Ishikawa (cell line): ENCODE measurements around the gene COL6A1.

Source experiments
- CEBPB ChIP-seq: IDR thresholded peaks from 2 replicates; pipeline ENCODE4 v1.6.1; 2012
- CREB1 ChIP-seq: IDR thresholded peaks from 2 replicates; pipeline ENCODE4 v1.6.1; 2012; ENCODE audit warnings: low read depth
- EGR1 ChIP-seq: IDR thresholded peaks from 2 replicates; pipeline ENCODE4 v1.6.1; 2012
- EP300 ChIP-seq: IDR thresholded peaks from 2 replicates; pipeline ENCODE4 v1.6.1; 2012; ENCODE audit warnings: borderline replicate concordance
- FOXM1 ChIP-seq: IDR thresholded peaks from 2 replicates; pipeline ENCODE4 v1.6.1; 2012; ENCODE audit warnings: low read depth, borderline replicate concordance
- MAX ChIP-seq: IDR thresholded peaks from 2 replicates; pipeline ENCODE4 v1.6.1; 2012
- NFIC ChIP-seq: IDR thresholded peaks from 2 replicates; pipeline ENCODE4 v1.6.1; 2012
- RAD21 ChIP-seq: IDR thresholded peaks from 2 replicates; pipeline ENCODE4 v1.6.1; 2012; ENCODE audit warnings: low read depth
- REST ChIP-seq: IDR thresholded peaks from 2 replicates; pipeline ENCODE4 v1.6.1; 2012; ENCODE audit warnings: low read depth, mild to moderate bottlenecking
- TAF1 ChIP-seq: IDR thresholded peaks from 2 replicates; pipeline ENCODE4 v1.6.1; 2012; ENCODE audit warnings: low read depth, mild to moderate bottlenecking
- TCF12 ChIP-seq: IDR thresholded peaks from 2 replicates; pipeline ENCODE4 v1.6.1; 2012; ENCODE audit warnings: low read depth
- TEAD4 ChIP-seq: IDR thresholded peaks from 2 replicates; pipeline ENCODE4 v1.6.1; 2012
- USF1 ChIP-seq: IDR thresholded peaks from 2 replicates; pipeline ENCODE4 v1.6.1; 2012
- YY1 ChIP-seq: IDR thresholded peaks from 2 replicates; pipeline ENCODE4 v1.6.1; 2012; ENCODE audit warnings: low read depth
- ZBTB7A ChIP-seq: IDR thresholded peaks from 2 replicates; pipeline ENCODE4 v1.6.1; 2012; ENCODE audit warnings: low read depth

Gene COL6A1

DNA sequence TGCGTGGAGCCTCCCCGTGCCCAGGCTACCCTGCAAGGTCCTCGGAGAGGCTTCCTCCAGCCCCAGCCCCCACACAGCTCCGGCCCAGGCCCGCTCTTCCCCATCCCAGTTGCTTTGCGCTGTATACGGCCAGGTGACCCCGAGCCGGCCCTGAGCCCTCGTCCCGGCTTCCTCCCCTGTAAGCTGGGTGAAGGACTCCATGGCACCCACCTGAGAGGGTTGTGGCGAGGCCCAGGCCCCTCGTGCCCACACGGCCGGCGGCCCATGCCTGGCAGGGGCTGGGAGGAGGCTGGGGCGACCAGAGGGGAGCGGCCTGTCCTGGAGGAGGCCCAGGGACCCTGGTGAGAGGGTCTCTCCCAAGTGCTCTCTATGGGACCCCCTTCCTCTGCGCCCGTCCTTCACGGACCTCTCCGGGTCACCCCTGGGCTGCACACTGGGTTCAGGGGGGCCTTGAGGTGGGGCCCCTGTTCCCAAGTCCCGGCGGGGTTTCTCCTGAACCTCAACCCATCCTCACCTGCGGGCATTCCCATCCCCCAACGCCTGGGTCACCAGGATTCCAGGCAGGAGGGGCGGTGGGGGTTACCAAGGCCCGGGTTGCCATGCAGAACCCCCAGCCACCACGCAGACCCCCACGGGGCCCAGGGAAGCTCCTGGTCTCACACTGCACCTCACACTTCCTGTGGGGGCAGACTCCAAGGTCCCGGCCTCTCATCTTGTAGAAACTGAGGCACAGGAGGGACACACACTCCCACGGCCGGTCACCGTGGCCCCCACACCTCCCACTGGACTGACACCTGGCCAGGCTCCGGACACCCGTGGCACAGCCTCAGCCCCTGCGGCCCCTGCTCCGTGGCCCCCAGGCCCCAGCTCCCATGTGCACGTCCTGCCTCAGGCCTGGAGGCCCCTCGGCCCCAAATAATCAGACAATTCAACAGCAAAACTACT, 25.2 kb downstream of the COL6A1 start:
- TF ChIP-seq USF1 (no peak), YY1 (no peak), NFIC (no peak), MAX (no peak), TAF1 (no peak), REST (no peak), RAD21 (no peak), ZBTB7A (no peak), TEAD4 (no peak), CREB1 (no peak), EGR1 (no peak)

GRCh38 chr21:46007492-46007868, 25.9 kb downstream of the COL6A1 start:
- no peak for TF ChIP-seq TEAD4
- TF ChIP-seq USF1 = no peak
- TF ChIP-seq YY1 = no peak
- no peak for TF ChIP-seq TAF1
- TF ChIP-seq FOXM1 = no peak
- no peak for TF ChIP-seq CREB1
- TF ChIP-seq ZBTB7A = no peak
- no peak for TF ChIP-seq NFIC
- no peak for TF ChIP-seq TCF12
- no peak for TF ChIP-seq EP300
- TF ChIP-seq REST = no peak
- TF ChIP-seq MAX = no peak
- no peak for TF ChIP-seq RAD21
- TF ChIP-seq CEBPB = no peak
- TF ChIP-seq EGR1 = no peak

- no peak for TF ChIP-seq YY1
- no peak for TF ChIP-seq TCF12
- TF ChIP-seq NFIC = no peak
- no peak for TF ChIP-seq EP300
- no peak for TF ChIP-seq EGR1
These were observed 27.5 kb downstream of the COL6A1 start for GRCh38 chr21:46008893-46009621.

DNA sequence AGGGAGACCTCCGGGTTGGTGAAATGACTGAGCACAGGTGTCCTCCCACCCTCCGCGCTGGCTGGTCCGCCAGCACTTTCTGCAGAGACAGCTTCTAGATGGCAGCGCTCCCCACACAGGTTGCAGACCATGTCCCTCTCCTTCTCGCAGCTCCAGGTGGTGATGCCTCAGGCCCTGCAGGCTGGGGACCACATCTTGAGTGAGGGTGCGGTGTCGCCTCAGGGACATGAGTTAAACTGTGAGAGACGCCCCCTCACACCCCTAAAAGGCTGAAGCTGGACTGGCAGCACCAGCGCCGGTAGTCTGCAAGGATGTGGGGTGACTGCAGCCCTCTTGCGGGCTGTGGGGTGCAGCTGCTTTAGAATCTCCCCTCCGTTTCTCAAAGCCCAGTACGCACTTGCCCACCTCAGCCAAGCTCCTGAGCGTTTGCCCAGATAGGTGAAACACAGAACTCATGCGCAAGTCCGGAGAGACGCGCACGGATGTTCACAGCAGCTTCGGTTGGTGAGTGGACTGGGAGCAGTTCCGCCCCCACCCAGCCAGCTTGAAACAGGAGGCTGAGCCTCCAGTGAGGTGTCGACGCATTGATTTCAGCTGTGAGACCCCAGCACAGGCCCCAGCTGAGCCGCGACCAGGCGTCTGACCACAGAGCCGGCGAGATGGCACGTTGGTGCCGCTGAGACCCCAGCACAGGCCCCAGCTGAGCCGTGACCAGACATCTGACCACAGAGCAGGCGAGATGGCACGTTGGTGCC, 28.6 kb downstream of the COL6A1 start:
- TF ChIP-seq CREB1 = no peak
- no peak for TF ChIP-seq REST
- no peak for TF ChIP-seq CEBPB
- TF ChIP-seq ZBTB7A = no peak
- TF ChIP-seq EGR1 = no peak
- TF ChIP-seq FOXM1 = no peak
- TF ChIP-seq USF1 = no peak
- no peak for TF ChIP-seq TEAD4
- TF ChIP-seq YY1 = no peak
- TF ChIP-seq TAF1 = no peak
- TF ChIP-seq TCF12 = no peak
- TF ChIP-seq RAD21 = no peak
- TF ChIP-seq NFIC = no peak
- TF ChIP-seq MAX = no peak
- no peak for TF ChIP-seq EP300
